ENCODE measurements around the gene SLC25A21.

The SLC25A21 gene

DNA sequence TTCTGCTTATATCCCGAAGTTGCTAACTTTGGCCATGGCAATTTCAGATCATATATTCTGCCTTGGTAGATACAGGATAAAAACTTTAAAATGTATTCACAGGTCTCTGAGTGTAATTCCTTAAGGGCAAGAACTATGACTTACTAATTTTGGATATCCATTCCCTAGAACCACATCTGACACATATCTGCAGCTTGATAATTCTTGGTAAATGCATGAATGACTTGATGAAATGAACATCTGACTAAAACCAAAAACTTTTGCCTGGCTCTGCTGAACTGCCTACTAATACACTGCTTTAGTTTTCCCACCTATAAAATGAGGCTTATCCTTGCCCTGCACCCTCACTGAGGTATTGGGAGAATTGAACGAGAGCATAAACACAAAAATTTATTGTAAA lies 32.2 kb downstream of the SLC25A21 start:
- DNase-seq, result no peak

- DNase-seq, result no peak
These were observed 32.7 kb downstream of the SLC25A21 start for GRCh38 chr14:37139710-37140109.

- DNase-seq, result no peak
These were observed 33.5 kb downstream of the SLC25A21 start for GRCh38 chr14:37138898-37139297.

- no peak for DNase-seq
These were observed 39.0 kb downstream of the SLC25A21 start for GRCh38 chr14:37133284-37133913.

DNA sequence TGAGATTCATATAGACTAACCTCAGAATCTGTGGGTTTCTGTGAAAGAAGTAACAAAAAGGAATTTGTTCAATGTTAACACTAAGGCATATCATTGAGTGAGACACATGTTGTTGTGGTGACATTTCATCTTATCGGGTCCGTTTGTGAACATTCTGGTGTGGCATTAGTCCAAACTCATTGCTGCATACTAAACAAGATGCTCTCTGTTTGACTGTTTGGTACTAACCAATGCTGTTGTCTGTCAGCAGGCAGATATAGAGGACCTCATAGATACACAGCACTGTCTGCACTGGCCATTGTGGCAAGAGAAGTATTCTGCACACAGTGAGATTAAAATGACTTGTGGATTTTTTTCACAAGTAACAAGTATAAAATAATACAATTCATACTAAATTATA lies 41.2 kb downstream of the SLC25A21 start:
- no peak for DNase-seq

- DNase-seq, result no peak
These were observed 43.4 kb downstream of the SLC25A21 start for GRCh38 chr14:37129047-37129446.

- DNase-seq, result no peak
These were observed 47.8 kb downstream of the SLC25A21 start for GRCh38 chr14:37124614-37125013.

GRCh38 chr14:37122919-37123639 lies 49.3 kb downstream of the SLC25A21 start:
- no peak for DNase-seq

DNA sequence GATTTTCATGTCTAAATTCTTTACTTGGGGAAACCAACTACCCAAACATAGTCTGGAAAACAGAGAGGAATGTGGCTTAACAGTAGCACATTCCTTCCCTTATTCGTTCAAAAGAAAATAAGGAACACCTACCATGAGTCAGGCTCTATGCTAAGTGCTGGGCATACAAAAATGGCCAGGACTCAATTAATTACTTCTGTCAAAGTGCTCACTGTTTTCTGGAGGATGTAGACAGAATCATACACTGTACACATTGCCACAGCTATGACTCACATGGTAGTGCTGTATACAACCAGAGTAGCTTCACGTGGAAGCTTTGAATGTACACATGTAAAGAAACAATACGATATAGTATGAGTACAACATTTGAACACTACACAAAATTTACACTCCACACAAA lies 50.1 kb downstream of the SLC25A21 start:
- no peak for DNase-seq

DNA sequence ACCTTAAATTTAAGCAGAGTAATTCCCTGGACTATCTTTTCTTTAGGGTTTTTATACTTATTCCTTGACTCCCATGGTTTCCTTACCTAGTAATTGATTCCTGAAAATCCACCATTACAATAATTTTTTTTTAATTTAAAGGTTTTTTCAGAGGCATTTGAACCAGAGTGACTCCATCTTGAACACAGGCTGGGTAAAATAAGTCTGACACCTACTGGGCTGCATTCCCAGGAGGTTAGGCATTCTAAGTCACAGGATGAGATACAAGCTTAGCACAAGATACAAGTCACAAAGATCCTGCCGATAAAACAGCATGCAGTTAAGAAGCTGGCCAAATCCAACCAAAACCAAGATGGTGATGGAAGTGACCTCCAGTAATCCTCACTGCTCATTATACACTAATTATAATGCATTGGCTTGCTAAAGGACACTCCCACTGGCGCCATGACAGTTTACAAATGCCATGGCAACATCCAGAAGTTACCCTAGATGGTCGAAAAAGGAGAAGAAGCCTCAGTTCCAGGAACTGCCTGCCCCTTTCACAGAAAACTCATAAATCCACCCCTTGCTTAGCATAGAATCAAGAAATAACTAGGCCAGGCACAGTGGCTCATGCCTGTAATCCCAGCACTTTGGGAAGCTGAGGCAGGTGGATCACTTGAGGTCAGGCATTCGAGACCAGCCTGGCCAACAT lies 53.6 kb downstream of the SLC25A21 start:
- DNase-seq, result no peak

DNA sequence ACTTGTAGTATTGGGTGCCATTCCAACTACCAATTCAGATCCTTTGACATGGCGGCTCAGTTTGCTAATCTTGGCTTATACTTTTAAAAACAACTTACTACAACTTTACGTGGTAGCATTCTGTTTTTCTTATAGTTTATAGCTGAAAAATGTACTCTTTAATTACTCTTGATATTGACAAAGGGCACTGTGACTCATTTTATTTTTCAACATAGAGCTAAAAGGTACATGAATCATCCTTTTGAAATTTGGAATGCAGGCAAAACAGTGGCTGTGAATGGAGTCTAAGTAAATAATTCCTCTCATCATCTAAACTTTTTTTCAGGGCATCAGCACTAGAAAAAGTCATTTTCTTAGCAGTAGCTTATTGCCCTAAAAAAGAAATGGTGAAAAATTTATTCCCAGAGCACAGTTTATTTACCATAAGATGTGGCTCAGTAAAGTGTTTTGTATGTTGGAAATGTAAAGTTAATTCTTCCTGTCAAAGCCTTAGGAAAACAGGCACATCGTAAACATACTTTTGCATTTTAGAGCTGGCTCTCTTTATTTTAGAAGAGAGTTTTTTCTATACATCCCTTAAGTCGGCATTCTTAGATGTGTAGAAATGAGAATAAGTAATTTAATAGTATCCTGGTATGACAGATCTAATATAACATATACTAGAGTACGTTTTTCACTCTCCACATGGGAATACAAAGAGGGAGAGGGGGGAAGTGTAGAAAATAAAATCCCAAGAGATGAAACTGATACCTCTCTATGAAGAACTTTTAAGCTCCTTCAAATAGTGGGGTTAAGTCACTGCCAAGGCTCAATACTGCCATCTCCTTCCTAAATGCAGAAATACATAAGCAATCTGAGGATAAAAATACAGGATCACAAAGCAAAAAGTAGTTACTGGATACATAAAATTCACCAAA lies 55.2 kb downstream of the SLC25A21 start:
- no peak for DNase-seq

- no peak for DNase-seq
These were observed 57.0 kb downstream of the SLC25A21 start for GRCh38 chr14:37115406-37115805.

DNA sequence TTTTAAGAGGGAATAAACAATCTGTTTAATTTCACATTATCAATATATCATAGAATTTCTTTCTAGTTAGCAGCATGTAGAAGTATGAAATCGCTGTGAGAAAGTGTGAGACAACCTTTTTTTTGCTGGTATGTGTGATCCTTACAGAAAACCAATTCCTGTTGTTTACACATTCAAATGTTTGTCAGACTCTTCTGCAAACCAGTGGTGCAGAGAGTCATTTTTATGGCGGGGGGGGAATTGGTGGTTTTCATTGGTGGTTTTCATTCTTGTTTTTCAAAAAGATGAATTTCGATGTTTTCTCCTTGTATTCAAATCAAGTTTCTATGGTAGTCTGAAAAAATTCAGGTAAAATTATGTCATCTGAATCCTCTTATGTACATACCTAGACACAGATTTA lies 57.8 kb downstream of the SLC25A21 start:
- no peak for DNase-seq

DNA sequence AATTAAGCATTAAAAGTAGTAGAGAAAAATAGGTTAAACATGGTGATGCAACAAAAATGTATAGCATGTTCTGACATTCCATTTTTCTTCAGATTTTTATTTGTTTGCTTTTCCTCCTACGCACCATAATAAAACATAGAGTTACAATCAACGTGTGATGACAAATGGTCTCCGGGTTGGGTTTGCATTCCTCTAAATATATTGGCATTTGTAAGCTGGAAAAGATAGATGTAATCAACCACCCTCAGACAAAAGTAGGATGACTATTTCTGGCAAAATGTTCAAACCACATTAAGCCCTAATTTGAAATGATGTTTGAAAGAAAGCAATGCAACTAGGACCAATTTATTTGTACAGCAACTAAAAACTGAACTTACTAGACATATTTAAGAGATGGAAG lies 58.4 kb downstream of the SLC25A21 start:
- no peak for DNase-seq

DNA sequence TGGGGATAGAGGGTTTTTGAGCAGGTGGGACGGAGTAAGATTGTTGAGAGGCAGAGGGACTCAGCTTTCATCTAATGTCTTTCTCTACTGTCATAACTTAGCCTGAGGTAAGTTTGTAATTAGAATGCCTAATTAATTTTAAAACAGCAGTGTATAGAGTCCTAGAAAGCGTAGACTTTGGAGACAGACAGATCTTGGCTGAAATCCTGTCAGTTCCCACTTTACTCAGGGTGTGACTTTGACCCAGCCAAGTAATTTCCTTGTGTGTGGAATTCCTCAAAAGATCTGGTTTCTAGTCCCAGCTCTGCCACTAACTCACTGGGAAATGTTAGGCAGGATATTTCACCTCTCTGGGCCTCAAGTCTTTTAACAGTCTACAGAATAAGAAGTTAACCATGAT lies 74.3 kb downstream of the SLC25A21 start:
- no peak for DNase-seq

- DNase-seq, result no peak
These were observed 77.9 kb downstream of the SLC25A21 start for GRCh38 chr14:37094502-37094901.

GRCh38 chr14:37093364-37093763 lies 79.0 kb downstream of the SLC25A21 start:
- no peak for DNase-seq

DNA sequence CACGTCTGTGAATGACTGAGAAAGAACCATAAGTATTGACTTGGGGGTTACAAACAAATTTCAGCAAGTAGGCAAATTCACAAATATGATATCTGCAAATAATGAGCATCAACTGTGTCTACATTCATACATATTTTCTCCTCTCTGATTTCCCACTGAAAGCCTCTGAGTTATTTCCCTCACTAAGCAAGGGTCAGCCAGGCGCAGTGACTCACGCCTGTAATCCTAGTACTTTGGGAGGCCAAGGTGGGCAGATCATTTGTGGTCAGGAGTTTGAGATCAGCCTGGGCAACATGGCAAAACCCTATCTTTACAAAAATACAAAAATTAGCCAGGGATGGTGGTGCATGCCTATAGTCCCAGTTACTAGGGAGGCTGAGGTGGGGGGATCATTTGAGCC lies 80.8 kb downstream of the SLC25A21 start:
- DNase-seq, result no peak

GRCh38 chr14:37090026-37090425 lies 82.4 kb downstream of the SLC25A21 start:
- DNase-seq, result no peak

- DNase-seq, result no peak
These were observed 83.0 kb downstream of the SLC25A21 start for GRCh38 chr14:37089410-37089809.

GRCh38 chr14:37088356-37089215 lies 83.8 kb downstream of the SLC25A21 start:
- no peak for DNase-seq

DNA sequence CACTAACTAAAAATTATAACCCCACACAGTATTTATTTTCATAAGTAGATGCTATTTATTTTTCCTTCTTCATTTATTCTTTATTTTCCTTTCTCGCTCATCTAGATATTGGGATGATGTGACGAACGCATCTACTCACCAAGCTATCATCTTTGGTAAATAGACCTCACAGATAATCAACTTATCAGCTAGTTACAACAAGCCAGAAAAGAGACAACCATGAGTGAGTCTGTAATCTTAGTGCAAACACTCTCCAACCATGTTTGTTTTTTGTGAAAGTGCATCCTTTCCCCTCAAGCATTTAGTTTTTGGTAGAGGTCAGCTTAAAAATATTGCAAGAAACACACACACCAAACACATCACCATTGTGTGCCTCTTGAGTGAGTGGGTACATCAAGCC lies 84.9 kb downstream of the SLC25A21 start:
- DNase-seq, result no peak

Data from stimulated activated CD8-positive, alpha-beta memory T cell treated with anti-CD3 and anti-CD28 coated beads, Interleukin-4, amount 100 ng/mL, for 48 hours (primary cell).